ENCODE measurements around the gene CXXC4.

- no peak for TF ChIP-seq CTCF (IDR thresholded peaks at IDR 0.05)
- TF ChIP-seq POLR2A (IDR thresholded peaks at IDR 0.05): no peak
Measured at GRCh38 chr4:104524591-104524990, 29.9 kb upstream of the CXXC4 start.
